ENCODE measurements around the gene CTDSP2.
A peak's percentile ranks its signal among the peaks of the same experiment; 100 is the strongest.
"Not testable (repeated sequence)": the region's sequence is repeated elsewhere in the genome, so short reads cannot be mapped to it uniquely, and the experiment has no call there.

CTDSP2 gene

DNA sequence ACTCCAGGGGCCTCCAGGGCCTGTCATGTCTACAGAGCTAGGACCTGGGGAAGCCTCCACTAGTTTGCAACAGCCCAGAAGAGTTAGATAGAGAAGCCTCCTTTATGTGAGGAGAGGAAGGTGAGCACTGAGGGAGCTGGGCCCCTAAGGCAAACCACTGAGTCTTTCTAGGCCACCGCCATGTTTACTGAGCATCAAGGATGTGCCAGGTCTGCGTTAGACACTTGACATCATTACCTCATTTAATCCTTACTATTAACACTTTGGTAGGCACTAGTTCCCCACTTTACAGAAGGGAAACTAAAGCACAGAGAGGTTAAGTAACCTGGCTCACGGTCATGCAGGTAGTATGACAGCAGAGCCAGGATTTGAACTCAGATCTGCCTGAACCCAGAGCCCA, 12.9 kb downstream of the CTDSP2 start:
- no peak for DNase-seq

- no peak for DNase-seq
Observed at GRCh38 chr12:57832966-57833365, 13.6 kb downstream of the CTDSP2 start.

- DNase-seq, result no peak
Observed at GRCh38 chr12:57830393-57830792, 16.1 kb downstream of the CTDSP2 start.

DNA sequence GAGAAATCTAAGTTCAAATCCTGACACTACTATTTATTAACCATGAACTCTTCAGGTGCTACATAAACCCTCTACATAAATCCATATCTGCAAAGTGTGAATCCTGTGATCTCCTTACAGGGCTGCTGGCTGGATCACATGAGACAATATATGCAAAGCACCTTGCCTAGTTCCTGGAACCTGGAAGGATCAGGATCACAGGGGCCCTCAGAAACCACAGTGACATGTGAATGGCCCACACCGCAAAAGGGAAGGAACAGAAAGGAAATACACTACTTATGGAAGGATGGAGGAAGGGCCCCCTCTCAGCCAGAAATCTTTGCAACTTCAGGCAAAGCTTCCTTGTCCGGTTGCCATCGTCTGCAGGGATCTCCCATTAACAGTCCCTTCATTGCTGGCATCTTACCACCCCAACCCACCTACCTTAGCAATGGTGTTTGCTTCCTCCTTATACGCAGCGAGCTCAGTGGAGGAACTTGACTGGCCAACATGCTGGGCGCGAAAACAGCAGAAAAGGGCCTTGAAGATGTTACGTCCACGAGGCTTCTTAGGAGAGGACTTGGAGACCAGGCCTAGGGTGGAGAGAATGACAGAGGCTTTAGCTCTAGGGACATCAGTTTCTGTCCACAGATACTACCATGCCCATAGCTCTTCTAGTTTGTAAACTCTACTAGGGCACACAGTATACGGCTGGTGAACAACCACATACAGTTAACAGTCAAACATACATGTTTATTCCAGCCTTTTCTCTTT, 17.3 kb downstream of the CTDSP2 start:
- DNase-seq, result no peak

- no peak for DNase-seq
Observed at GRCh38 chr12:57826966-57827365, 19.6 kb downstream of the CTDSP2 start.

DNA sequence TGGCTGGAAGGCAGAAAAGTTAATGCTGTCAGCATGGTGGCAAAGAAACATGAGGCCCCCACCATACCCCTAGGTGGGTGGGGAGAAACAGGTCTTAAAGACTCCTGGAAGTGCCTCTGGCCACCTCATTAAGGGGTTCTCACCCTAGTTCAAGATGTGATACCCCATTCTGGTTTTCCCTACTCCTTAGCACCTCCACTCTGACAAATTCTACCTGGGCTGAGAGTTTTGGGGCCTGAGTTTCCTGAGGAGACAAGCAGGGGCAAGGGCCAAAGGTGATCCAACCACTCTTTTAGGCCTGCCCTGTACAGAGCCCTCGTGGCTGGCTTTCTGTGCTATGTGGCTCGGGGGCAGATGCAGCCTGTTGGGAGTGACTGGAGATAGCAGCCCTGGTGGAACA, 20.1 kb downstream of the CTDSP2 start:
- DNase-seq, result no peak

DNA sequence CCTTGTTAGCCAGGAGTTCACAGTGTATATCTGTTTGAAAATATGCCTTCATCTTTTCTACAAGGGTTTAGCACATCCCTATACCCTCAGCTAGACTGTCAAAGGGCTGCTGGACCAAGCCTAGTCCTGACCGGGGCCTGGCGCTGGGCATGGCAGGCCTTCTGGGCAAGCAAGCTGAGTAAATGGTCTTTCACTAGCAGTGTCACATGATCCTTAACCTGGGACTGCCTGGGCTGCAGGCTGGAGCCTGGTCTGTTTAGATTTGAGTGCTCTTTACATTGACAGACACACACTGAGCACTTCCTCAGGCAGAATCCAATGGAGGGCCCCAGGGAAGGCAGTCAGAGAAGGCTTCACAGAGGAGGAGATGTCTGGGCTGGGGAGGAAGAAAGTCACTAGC, 21.1 kb downstream of the CTDSP2 start:
- no peak for DNase-seq

- DNase-seq, result no peak
Observed at GRCh38 chr12:57823908-57824640, 22.5 kb downstream of the CTDSP2 start.

- no peak for DNase-seq
Observed at GRCh38 chr12:57823131-57823907, 23.2 kb downstream of the CTDSP2 start.

DNA sequence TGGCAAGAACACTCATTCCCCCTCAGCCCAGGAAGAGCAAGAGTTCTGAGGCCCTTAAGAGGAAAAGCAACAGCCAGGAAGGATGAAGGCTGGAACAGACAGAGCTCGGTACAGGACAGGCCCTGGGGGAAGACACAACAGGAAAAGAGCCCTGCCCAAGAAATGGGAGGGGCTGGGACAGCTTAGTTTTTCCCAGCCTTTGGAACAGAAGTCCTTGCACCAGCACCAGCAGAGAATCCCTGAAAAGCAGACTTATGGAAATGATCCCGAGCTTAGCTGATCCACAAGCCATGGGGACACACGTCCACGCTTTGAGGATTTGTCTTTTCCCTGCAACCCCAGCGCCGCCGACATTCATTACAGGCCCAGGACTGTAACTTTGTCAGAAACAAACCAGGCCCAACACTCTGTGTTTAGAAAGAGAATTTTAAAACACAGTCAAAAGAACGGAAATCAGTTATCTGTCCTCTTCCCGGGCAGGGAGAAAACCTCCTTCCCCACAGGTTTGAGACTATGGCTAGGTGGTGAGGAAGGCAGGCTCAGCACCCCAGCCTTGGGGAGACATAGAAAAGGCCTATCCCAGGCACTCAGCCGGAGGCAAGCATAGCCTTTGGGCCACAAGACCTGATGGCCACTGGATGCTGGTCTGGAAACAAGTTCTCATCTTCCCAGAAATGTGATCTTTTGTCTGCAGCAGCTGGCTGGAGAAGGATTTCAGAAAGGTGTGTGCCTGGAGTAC, 24.0 kb downstream of the CTDSP2 start:
- DNase-seq, result no peak

GRCh38 chr12:57821474-57822214, 24.9 kb downstream of the CTDSP2 start:
- DNase-seq, result no peak

DNA sequence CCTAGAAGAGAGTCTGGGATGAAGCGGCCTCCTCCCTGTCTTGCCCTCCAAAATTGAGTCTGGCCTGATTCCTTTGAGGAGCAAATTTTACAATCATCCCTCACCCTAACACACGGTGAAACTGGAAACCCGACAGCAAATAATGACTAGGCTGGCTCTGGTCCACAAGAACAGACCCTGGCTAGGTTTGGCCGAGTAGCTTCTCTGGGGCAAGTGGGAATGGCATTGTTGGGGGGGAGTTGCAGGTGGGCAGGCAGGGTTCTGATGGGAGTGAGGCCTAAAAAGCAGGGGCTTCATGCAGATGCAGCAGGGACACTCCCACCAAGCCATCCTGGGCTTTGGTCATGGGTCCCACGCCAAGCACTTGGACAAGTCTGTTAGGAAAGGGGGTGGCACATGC, 25.5 kb downstream of the CTDSP2 start:
- not testable (repeated sequence) for DNase-seq

DNA sequence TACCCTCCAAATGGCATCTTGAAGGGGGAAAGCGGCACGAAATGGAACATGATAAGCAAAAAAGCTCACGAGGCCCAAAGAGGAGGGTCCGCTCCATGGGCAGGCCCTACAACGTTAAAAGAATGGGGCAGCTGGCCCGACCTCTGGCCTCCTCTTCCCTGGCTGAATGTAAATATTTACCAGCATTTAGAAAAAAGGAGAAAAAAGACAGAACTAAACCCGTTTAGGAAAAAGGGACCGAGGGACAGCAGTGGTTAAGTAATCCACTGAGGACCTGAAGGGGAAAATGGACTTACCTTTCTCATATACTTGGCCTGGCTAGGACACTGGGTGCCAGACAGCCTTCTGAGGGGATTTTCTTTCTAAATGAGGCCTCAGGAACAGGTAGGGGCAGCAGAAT, 26.4 kb downstream of the CTDSP2 start:
- not testable (repeated sequence) for DNase-seq

- not testable (repeated sequence) for DNase-seq
Observed at GRCh38 chr12:57817990-57818331, 28.6 kb downstream of the CTDSP2 start.

DNA sequence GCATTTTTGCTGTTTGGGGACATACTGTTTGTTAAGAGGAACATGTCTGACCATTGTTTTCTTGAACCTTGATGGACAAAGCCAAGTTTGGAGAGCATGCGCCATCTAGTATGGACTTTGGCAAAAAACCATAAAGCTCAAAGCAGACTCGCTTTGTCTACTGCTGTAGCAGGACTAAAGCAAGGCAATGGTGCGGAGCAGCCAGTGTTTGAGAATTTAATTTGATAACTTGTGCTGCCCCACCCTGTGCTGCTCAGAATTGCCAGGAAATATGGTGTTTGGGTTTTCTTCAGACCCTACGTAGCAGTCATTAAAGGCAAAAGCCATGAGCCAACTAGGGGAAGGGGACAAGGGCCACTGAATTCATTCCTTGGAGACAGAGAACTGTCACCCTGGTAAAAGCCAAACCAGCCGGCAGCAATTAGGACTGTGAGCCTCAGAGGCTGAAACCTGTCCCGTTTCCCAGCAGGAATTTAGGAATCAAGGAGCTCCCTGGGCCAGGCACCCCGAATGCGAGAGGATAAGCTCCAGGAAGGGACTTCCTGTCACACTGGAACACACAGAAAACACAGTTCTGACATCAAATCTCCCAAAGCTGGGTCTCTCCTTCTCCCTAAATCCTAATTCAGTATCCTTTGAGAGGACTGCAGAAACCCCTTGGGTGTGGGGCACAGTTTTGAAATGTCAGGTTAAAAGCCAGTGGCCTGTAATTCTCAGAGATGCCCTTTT, 29.1 kb downstream of the CTDSP2 start:
- DNase-seq, result no peak

DNA sequence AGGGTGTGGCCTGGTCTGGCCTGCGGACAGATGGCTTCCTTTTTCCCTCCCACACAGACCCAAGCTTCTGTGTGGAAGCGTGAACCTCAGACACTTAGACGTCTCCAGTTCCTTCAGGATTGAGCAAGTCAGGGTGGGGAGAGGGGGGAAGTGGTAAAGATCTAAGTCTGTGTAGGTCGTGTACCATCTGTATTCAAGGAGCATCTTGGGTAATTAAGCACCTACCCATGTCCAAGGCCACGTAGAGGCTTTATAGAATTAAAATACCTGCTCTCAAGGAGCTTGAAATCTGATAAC, 29.7 kb downstream of the CTDSP2 start:
- DNase-seq, result no peak

GRCh38 chr12:57816001-57816854, 30.3 kb downstream of the CTDSP2 start:
- peak; percentile 37 for DNase-seq

- DNase-seq, result peak; percentile 95
Observed at GRCh38 chr12:57815177-57816000, 31.1 kb downstream of the CTDSP2 start.

DNA sequence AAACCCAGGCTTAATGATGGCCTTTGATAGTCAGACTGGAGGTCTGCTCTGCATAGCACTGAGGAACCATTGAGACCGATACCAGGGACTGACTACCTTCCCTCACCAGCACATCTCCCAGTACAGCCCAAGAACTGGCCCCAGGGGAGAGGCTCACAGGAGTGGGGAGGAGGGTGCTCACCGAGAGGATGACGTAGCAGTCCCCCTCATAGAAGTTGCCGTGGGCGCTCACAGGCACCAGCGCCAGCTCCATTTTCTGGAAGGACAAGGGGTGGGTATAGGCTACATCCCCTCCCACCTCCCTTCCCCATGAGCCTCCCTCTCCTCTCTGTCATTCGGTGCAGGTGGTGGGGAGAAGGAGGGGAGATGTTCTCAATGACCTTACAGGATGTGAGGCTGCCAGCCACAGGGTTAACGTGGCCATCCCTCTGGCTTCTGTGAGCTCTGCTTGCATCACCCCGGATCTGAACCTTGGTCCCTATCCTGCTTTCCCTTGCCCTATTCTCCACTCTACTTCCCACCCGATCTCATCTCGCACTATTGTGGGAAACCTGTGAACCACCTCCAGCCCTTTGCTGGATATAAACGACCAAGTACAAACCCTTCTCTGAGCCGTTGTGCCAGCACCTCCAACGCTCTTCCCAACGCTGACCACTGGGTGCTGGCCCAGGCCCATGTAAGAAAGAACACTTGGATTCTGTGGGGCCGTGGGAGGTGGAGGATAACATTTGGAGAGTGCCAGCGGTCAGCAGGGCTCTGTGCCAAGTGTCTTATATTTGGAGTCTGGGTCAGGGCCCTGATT, 32.4 kb downstream of the CTDSP2 start:
- DNase-seq, result no peak

All from NCI-H510A (cell line).